NCI-H345 (cell line): Measurements from ENCODE around the gene NACA2.
"Not testable (repeated sequence)": the region's sequence is repeated elsewhere in the genome, so short reads cannot be mapped to it uniquely, and the experiment has no call there.

Experiments used
- DNase-seq: peaks from one replicate; lab custom pipeline; 2025; lab: John Stamatoyannopoulos, UW

NACA2 gene

DNA sequence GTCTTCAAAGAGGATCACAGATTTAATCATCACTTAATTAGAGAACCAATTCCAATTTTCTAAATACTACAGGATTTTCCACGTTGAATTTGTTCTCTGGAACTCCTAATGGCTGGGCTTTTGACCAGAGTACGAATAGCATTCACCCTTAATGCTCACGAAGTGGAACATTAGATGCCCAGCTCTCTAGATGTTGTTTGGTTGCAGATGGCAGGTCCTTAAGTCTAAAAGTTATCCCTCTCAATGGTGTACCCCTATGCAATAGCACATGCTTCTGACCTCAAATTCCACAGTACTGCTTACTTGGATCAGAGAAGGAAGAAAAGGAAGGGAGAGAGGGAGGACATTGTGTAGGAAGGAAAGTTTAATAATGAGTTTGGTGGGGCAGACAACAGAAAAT lies 8.6 kb upstream of the NACA2 start:
- no peak for DNase-seq

DNA sequence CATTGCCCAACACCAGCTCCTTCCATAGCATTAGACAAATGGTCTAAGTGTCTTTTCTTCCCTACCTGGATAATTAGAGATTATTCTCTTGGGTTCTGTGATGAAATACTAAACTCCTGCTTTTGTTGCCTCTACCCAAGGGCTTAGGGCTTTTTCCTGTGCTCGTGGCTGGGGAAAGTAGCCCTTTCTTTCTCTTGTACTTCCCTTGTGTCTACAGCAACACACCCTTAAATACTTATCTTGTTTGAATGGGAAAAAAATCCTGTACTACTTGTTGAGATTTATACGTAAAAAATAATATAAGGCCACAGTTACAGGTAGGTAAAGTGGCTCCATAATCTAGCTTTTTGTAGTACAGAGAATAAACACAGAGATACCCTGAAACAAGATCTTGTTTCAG lies 7.0 kb upstream of the NACA2 start:
- DNase-seq, result no peak

GRCh38 chr17:61597607-61598006 lies 6.6 kb upstream of the NACA2 start:
- no peak for DNase-seq

- DNase-seq, result no peak
These were observed 4.6 kb upstream of the NACA2 start for GRCh38 chr17:61595418-61596186.

DNA sequence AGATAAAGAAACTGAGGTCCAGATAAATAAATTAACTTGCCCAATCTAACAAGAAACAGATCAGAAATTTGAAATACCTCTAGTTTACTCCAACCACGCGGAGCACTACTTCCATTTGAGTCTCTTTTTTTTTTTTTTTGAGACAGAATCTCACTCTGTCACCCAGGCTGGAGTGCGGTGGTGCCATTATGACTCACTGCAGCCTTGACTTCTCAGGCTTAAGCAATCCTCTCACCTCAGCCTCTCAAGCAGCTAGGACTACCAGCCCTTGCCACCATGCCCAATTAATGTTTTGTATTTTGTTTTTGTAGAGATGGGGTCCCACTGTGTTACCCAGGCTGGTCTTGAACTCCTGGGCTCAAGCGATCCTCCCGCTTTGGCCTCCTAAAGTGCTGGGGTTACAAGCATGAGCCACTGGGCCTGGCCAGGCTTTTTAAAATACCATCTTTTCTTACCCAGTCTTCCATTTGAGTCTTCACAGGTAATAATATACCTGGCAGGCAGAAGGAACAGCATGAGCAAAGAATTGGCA lies 3.3 kb upstream of the NACA2 start:
- no peak for DNase-seq

- no peak for DNase-seq
These were observed 2.4 kb upstream of the NACA2 start for GRCh38 chr17:61593426-61593825.

- no peak for DNase-seq
These were observed 911 bp upstream of the NACA2 start for GRCh38 chr17:61591930-61592329.

DNA sequence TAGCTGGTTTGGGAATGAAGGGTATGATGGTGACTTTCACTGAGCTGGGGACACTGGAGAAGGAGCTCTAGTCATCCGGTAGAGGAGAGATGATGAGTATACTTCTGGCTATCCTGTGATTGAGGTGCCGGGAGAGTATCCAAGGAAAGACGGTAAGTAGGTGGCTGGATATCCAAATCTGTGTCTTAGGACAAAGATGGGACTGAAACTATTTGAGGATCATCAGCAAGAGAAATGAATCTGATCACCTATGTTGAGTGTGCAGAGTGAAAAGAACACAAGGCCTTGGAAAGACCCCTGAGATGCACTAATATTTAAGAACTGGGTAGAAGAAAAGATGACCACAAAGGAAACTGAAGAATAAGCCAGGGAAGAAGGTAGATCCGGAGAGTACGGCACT lies 1.0 kb downstream of the NACA2 start:
- no peak for DNase-seq

DNA sequence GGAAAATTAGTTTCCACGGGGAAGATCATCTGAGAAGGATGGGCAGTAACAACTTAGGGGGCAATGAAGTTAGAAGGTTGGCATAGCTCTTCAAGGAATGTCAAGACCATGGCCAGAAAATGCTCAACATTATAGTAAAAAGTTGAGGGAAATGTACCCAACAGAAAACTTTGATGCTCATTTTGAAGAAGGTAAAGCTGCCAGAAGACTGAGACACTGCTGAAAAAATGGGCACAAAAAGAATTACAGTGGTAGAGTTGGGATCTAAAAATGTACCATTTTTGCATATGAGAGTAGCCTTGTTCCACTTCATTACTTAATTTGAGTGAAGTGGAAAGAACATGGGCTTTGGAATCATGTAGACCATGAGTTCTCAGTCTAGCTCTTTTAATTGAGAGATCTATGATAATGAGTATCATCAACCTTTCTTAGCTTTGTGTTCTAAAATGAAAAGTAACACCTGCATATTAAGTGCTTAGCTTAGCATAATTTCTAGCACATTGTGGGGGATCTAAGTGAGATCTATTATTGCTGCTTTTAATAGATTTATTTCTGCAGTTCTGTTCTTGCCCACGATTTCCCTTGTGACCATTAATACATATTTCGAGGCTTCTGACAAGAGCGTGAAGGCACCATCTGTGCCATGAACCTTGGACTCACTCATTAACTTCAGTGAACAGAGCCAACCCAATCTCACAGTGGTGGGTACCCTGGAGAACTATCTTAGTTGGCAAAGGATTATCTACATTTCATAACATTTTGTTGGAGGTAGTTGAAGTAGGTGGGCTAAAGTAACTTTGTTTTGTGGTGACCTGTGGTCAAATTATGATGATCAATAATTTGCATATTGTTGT lies 3.0 kb downstream of the NACA2 start:
- no peak for DNase-seq

DNA sequence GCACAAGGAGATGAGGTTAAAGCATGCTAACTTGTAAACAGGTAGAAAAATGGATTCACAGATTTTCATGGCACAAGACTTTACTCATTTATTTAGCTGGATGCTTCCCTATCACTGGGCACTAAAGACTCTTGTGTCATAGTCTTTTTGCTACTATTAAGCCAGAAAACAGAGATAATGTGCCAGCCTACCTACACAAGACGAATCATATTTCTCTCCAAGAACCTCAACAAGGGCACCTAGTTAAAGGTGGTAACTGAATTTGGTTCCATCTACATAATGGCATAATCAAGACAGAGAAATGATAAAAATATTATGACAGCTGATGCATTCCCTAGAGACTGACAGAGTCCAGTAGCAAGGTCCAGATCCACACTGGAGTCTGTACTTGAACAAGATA lies 3.8 kb downstream of the NACA2 start:
- DNase-seq, result no peak

- DNase-seq, result not testable (repeated sequence)
These were observed 4.4 kb downstream of the NACA2 start for GRCh38 chr17:61586622-61587021.

GRCh38 chr17:61586031-61586566 lies 4.9 kb downstream of the NACA2 start:
- DNase-seq, result no peak

DNA sequence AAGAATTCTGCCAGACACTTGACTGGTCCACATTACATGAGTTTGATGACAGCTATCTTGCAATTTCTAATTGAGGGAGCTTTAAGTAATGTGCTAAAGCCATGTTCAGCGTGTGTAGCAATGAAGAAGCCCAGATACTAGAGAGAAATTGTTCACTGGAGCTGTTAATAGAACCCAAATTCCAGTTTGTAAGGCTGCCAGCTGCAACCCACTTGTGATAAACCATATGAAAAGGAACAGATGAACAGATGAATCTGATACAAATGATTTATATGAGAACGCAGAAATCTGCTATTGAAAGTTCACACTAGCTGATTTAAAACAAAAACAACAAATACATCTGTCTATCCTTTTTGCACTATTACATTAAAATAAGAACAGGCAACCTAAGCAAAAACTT lies 6.2 kb downstream of the NACA2 start:
- DNase-seq, result no peak

GRCh38 chr17:61584266-61584665 lies 6.8 kb downstream of the NACA2 start:
- no peak for DNase-seq

- DNase-seq, result no peak
These were observed 7.3 kb downstream of the NACA2 start for GRCh38 chr17:61583660-61584264.

GRCh38 chr17:61583242-61583641 lies 7.8 kb downstream of the NACA2 start:
- peak; percentile 31 for DNase-seq

DNA sequence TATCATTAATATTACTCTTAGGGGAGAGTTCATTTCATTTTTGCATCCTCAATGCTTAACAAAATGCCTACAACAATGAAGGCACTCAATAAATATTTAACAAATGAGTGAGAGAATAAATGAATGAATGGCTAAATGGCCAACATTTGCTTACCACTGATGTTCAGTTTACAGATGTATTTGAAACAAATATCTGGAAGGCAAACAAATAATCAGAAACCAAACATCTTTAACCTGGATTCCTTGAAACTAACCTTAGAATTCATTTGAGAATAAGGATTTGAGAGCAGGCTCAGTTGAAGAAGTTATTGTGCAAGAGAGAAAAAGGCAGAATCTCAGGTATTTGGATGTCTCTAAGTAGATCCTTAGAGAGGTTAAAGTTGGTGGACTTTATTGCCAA lies 8.4 kb downstream of the NACA2 start:
- no peak for DNase-seq

DNA sequence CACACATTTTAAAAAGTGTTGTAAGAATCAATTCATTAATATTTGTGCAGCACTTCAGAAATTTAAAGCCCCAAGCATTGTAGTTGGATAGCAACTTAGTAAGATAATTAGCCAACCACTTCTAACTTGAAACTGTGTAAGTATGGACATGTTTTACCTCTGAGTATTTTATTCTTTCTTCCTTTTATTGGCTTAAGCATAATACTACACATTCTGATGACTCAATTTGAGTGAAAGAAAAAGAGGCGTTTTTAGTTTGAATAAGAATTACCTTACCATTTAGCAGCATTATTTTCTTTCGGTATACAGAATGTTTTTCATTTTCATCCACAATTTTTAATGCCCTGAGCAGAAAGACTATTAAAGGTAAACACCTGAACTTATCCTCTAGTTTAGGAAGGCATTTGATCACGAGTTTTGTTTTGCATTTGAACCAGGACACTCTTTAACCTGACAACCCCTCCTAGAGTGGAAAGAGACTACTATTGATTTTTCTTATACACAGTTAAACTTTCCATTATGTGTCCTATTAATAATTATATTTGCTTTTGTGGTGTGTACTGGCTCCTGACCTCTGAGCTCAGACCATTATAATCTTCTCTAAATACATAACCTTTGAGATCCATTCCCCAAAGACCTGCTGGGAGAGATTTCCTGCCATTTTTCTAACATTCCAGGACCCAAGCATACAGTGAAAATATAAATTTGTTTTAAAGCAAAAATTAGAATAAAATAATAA lies 9.2 kb downstream of the NACA2 start:
- no peak for DNase-seq

GRCh38 chr17:61580502-61580901 lies 10.5 kb downstream of the NACA2 start:
- no peak for DNase-seq

DNA sequence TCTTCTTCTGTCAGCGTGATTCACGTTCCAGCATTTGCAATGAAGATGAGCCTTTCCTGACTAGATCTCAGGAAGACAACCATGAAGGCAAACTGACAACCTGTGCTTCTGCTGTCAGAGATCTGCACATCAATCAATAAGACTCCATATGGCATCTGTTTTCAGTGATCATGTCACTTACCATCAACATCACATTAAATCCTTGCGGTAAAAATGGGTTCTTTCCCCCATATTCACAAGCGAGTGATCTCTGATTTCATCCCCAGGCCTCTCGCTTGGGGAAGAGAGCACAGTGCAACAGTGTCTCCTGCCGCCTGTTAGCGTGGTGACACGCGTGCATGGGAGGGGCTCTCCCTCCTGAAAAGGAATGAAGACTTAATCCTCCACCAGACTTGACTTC lies 11.1 kb downstream of the NACA2 start:
- DNase-seq, result no peak

GRCh38 chr17:61579347-61579746 lies 11.7 kb downstream of the NACA2 start:
- DNase-seq, result no peak

DNA sequence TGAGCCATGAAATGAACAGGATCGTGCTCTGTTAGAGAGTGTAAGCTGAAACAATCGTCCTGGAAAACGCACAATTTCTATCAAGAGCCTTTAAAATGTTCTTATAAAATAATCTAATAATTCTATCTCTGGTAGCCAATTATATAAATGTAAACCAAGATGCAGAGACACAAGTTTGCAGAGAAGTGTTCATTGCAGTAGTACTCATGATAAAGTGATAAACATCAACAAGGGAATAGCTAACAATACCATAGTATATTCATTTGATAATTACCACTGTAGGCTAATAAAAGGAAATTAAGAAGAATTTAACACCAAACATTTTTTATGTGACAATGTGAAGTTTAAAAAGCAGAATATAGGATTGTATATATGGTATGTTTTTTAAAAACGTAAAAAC lies 12.4 kb downstream of the NACA2 start:
- DNase-seq, result no peak
